ENCODE results near the gene ADAMTS16.

The ADAMTS16 gene

DNA sequence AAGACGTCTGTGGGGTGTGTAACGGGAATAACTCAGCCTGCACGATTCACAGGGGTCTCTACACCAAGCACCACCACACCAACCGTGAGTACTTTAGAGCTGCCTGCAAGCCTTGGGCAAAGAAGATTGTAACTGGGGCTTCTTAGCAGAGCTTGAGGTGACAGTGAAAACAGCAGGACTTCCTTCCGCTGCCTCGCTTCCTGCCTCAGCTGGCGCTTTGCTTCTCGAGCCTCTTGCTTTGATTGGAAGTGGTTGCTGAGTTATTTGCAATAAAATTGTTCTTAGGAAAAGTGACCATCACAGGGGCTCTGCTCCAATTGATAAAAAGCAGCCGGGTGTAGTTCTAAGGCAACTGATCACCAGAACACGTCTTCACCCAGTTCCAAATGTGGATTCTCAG lies 99.1 kb downstream of the ADAMTS16 start:
- DNase-seq (ENCODE audit: low read depth in 2 of 2) = no peak

DNA sequence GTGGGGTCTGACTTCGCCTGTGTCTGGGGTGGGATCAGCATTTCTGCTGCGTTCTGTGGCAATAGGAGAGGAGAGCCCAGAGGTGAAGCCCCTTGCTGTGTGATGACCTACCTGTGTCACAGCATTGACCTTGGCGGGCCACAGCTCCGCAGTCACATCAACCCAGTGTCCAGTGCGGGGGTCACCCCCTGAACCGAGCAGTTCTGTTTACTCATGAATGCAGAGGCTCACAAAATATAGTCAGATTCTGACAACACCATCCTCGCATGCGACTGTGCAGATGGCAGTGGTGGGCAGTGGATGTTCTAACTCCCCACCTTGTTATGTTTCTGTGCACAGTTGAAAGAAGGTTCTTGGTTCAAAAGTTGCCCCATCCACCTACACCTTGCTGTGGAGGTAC lies 100.1 kb downstream of the ADAMTS16 start:
- DNase-seq (ENCODE audit: low read depth in 2 of 2) = no peak

DNA sequence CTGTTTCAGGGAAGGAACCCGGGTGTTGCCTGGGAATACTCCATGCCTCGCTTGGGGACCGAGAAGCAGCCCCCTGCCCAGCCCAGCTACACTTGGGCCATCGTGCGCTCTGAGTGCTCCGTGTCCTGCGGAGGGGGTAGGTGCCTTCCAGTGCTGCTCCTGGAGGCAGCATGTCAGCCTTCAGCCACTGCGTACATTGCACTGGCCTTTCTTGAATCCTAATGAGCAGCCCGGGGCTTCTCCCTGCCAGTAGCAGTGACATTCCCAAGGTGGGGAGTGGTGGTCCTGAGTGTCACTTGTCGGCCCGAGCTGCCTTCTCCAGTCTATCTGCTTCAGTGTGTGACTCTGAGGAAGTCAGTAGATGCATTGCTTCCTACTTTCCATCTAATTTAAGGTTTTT lies 101.9 kb downstream of the ADAMTS16 start:
- no peak for DNase-seq (ENCODE audit: low read depth in 2 of 2)

DNA sequence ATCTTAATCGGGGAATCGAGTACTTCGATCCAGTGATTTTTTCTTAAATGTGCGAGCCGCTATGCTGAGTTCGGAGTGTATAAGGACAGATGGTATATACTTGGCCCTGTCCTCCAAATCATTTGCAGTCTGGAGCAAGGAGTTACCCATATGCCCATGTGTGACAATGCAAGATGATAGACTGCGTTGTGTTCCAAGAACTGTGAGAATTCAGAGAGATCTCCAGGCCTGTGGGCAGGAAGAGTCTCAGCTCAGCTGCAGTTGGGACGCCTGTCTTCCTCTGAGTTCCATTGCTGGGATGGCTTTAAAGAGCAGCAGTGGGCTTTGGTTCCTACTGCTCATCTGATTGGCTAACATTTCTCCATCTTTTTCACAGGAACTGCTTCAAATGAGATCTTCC lies 106.6 kb downstream of the ADAMTS16 start:
- DNase-seq (ENCODE audit: low read depth in 2 of 2) = no peak

DNA sequence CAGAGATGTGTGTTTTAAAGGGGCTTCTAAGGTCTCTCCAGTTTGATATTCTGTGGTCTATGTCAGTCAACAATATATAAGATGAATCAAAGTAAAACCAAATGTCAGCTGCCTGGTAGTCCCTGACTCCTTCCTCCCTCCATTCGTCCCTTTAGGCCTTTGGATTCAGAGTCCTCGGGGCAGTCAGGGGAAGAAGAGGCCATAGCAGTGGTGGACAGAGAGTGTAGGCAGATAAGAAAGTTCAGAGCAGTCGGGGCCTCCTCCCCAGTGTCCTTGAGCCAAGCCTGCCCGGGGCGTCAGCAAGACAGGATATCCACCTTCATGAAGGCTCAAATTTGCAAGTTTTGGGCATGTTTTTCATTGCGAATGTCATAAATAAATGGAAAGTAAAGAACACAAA lies 110.6 kb downstream of the ADAMTS16 start:
- DNase-seq (ENCODE audit: low read depth in 2 of 2) = no peak

DNA sequence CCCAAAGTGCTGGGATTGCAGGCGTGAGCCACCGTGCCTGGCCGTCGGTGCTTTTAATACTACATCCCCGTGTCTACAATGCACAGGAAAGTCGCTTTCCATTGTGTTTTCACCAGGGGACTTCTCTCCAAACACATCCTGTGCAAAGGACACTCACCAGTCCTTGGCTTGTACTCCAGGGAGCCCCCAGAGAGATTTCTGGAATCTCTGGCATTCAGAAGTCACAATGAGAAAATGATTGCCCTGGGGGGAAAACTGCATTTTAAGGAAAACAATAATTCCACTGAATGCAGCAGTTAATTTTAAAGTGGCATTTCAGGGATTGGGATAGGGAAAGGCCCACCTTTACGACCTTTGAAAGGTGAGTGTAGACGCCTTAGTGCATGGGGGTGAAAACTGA lies 112.0 kb downstream of the ADAMTS16 start:
- DNase-seq (ENCODE audit: low read depth in 2 of 2) = no peak

DNA sequence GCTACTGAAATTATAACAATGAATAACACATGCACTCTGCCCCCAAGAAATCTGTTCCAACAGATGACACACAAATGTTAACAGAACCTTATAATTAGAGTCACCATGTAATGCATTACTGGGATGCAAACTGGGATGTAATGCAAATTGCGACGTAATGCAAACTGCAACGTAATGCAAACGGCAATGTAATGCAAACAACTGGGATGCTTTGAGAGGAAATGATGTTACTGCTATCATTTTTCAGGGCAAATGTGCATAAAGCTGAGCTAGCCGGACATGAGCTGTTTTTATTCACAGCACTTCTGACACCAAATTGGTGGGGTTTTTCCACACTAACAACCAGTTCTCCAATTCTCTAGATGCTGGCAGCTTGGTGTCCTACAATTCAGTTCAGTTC lies 117.2 kb downstream of the ADAMTS16 start:
- DNase-seq (ENCODE audit: low read depth in 2 of 2) = no peak

DNA sequence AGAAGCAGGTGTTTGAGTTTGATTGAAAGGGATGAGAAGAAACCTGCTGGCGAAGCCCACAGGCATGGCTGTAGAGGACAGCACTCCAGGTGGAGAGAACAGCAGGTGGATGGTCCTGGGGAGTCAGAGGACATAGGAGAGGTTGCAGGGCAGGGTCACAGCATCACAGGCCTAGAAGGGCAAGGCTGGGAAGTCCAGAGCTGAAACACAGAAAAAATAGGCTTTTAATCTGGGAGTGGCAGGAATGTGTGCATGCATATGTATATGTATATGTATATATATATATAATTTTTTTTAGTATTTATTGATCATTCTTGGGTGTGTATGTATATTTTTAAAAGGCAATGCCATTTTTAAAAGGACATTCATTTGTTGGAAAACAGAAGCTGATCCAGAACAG lies 118.4 kb downstream of the ADAMTS16 start:
- DNase-seq (ENCODE audit: low read depth in 2 of 2) = no peak

DNA sequence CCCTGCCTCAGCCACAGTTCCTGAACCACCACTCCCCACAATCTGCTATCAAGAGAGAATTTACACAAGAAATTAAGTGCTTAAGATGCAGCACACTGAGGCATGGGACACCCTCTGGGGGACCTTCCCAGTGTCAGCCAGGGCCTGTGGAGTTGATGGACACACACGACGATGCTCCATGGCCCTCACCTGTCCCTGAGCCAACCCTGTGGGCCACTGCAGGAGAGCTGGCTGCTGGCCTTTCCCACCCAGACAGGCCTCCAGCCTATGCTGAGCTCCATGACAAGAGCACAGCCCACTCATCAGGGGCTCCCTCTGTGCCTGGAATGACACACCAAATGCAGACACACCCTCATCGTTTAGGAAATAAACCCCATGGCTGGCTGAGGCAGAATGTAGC lies 124.6 kb downstream of the ADAMTS16 start:
- no peak for DNase-seq (ENCODE audit: low read depth in 2 of 2)

DNA sequence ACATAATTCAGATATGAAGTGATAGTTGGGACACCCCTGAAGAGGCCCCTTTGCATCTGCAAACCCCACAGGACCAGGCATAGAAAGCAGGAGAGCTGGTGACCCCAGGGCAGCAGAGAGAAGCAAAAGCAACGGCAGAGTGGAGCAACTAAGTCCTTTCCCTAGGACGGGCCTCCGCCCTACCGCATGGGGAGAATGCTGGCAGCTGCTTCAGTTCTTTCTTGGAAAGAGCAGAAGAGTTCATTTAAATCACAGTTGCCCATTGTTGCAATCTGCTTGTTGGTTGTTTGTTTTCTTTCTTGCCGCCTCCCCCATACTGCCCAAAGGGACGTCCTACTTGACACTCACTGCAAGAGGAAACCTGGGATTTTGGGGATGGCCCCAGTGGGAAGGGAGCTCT lies 126.2 kb downstream of the ADAMTS16 start:
- DNase-seq (ENCODE audit: low read depth in 2 of 2) = no peak

DNA sequence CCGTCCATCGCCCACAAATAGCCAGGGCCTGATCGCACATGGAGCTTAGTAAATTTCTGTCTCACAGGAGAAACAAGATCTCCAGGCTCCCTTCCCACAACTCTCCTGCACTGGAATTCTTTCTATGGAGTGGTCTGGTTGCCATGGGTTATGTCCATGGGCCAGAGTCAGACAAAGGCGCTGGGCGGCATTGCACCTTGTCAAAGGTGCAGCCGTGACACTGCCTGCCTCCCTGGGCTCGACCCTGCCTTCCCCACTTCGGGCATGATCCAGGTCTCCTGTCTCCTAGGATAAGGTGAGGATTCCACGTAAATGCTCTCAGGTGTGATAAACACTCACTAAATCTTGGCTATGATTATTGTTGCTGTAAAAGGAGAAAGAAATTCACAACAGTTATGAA lies 130.0 kb downstream of the ADAMTS16 start:
- DNase-seq (ENCODE audit: low read depth in 2 of 2) = no peak

DNA sequence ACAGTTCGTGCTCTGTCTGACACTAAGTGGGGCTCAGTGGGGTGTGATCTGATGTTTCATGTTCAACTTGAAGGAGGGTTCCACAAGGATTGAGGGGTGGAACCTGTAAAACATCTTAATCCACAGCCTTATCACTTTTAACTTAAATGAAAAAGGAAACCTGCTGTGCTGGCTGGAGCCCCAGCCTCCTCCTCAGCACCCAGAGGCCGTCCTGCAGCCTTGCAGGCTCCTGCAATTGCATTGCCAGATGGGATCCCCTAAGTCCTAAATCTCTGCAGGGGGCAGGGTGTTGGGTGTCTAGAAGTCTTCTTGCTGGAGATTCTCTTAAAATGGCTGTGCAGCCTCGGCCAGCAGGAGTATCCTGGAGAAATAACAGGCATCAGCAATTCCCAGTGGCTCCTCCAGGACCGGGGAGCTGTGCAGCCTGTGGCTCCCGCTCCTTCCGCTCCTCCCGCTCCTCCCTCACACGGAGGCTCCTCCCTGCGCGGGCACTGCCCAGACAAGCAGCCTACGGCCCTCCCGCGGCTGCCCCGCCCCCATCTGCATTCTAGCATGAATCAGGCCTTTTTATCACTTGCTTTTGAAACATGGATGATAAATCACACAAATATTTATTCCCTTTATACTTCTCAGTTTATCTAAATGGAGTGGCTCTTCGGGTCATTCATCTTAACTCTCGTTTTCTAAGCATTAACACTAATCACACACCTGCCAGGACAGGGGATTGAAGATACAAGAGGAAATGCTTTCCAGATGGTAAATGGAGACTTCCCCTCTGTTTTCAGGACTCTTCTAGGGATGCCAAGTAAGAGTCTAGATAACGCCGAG lies 131.0 kb downstream of the ADAMTS16 start:
- peak; percentile 49 to 61 for DNase-seq (ENCODE audit: low read depth in 2 of 2)

DNA sequence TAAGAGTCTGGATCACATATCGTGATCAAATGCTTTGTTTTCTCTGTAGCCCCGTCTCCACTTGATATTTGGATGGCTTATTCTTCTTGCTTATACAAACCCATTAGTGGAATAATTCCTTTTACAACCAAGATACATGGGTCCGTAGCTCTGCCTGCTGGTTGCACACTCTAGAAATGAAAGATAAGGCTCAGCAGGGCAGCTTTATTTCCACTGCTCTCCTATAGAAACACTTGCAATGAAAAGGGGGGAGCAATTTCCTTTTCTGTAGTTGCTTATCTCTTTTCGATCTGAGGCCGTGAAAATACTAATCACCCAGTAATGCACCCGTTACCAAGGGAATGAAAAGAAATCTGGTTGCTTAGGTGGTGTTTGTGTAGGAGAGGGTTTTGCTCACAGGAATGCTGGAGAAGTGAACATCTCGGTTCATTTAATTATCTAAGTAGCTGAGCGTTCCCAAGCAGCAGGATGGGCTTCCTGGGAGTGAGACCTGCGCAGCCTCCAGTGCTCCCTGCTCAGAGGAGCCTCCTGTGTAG lies 131.7 kb downstream of the ADAMTS16 start:
- DNase-seq (ENCODE audit: low read depth in 2 of 2) = no peak

DNA sequence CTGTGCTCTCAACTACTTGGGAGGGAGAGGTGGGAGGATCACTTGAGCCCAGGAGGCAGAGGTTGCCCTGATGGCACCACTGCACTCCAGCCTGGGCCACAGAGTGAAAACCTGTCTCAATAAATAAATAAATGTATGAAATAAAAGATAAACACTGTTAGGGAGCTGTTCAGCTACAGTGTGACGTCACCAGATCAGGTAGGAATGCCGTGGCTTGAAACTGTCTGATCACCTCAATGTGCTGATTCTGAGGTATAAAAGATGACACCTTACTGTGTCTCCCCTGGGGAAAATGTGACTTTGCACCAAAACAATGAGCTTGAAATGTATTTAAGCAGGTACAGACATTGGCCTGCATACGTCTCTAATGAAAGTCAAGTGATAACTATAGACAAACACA lies 133.3 kb downstream of the ADAMTS16 start:
- no peak for DNase-seq (ENCODE audit: low read depth in 2 of 2)

DNA sequence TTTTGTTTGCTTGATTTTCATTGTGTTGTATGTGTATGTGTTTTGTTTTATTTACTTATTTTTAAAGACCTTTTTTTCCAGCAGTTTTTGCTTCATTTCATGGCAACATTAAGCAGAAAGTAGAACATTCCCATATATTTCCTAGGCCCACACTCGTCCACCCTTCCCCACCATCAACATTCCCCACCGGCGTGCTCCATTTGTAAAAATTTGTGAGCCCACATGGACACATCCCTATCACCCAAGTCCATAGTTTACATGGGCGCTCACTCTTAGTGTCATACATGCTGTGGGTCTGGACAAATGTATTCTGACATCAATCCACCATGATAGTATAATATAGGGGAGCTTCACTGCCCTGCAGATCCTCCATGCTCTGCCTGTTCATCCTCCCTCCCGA lies 133.8 kb downstream of the ADAMTS16 start:
- no peak for DNase-seq (ENCODE audit: low read depth in 2 of 2)

DNA sequence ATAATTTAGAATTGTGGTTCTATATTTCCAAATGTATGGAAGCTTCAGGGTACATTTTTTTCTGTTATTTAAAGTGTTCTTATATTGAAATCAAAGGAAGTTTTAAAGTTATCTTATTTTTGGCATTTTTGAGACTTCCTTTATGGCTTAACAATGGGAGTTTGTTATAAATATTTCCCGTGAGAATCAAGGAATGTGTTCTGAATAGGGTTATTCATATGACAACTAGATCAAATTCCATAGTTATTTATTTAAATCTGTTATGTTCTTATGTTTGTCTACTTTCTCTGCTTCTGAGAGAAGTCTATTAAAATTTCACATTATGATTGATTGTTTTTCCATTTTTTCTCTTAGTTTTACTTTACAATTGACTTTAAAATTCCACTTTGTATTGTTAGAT lies 135.1 kb downstream of the ADAMTS16 start:
- DNase-seq (ENCODE audit: low read depth in 2 of 2) = no peak

DNA sequence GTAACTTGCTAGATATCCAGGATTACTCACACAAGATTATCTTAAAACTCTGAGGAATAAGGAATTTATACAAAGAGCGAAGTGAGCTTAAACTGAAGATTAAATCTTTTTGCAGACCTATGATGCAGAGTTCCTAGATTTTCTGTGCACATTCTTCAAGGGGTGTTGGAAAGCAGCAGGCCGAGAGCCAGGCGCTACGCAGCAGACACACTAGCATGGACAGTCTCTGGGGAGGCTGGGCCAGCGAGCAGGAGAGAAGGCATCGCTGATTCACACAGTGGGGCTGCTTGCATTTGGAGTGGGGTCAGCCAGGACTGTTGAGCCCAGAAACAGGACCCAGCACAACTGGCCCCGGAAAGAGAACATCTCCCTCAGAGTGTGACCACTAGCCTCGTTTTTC lies 136.3 kb downstream of the ADAMTS16 start:
- no peak for DNase-seq (ENCODE audit: low read depth in 2 of 2)

DNA sequence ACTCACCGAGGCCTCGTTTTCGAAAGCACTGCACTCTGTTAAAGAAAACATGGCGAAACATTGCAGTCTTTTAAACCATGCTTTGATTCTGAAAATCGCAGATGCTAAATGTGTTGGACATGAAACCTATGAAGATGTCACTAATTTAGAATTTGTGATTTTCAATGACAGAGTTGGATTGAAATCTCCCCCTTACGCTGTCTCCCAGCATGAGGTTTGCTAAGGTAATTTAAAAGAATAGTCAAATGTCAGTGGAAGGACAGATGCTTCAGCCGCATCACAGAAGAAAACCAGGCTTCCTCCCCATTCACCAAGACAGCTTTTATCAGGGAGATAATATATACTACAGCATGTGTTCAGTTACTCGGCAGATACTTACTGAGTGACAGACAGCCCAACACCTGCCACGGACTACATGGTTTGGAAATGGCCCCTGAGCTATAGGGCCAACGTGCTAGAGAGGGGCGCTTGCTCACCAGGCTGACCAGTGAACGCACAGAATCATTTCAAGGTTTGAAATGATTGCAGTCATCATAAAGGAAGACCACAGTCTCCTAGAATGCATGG lies 136.9 kb downstream of the ADAMTS16 start:
- no peak for DNase-seq (ENCODE audit: low read depth in 2 of 2)

DNA sequence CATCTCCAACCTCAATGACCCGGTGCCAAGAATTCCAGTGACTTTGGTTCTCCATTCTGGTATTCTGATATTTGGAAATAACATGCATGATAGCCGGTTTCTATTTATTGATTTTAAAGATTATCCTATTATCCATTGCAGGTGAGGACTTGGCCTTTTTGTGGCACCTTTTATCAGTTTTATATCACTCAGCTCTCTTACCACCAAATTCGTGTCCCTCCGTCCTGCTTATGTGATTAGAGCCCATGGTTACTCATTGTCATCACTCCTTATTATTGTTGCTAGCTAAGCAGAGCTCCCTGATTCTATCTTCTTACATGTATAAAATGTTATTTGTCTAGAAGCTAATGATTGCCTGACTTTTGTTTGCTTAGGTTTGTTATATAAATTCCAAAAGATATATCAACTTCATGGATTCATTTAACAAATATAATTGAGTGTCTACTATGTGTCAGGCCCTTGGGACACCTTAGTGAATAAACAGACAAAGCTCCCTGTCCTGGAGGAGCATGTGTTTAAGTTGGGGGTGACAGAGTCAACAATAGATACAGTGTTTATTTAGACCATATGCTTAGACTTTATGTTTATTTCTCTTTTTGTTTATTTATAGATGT lies 138.2 kb downstream of the ADAMTS16 start:
- no peak for DNase-seq (ENCODE audit: low read depth in 2 of 2)

DNA sequence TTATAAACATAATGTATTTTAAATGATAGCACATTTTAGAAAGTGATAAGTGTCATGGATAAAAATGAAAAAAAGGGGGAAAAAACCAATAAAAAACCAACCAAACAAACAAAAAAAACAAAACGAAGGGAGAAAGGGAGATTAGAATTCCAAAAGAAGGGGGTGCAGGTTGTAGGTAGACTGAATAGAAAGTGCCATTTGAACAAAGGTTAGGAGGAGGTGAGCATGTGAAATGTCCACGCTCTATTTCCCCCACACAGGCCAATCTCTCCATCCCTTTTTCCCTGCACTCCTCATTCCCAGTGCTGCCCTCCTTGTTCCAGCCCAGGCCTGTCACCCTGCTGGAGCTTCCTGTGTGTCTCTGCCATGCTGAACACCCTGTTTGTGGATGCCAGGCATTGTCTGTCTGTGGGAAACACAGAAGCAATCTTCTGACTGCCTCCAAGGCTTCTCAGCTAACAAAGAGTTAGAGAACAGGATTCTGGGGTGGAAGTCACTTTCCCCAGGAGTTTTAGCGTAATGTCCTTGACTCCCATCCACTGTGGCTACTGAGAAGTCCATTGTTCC lies 138.8 kb downstream of the ADAMTS16 start:
- no peak for DNase-seq (ENCODE audit: low read depth in 2 of 2)

DNA sequence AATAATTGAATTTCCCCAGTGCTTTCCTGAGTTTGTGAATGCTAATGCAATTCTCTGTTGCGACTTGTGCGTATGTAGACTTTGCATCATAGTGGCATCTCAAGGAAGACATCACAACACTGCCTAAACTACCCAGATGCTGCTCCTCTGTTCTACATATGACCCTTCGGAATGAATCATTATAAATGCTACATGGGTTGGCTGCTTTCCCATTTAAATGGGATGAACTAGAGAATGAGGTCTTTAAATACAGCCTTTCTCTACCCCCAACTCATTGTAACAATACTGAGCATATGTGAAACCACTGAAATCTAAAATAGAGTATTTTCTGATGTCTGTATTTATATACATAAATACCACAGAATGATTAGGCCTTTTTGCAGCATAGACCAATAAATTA lies 145.8 kb downstream of the ADAMTS16 start:
- DNase-seq (ENCODE audit: low read depth in 2 of 2) = peak; percentile 22 to 23

DNA sequence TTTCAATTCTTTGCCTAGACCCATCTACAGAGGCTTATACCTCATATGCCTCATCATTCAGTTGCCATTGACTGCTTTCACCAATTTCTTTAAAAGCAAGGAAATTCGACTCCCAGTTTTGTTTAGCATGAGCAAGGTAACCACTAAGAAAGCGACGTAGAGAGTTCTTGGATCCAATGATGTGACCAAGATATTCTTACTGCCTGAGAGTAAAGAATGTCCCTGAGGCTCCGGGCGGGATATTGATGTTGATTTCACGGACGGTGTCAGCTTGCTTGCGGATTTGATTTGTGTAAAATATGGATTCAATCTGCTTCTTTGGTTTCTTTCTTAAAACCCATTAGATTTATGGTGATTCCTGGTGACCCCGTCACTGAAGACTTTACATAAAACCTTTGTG lies 147.3 kb downstream of the ADAMTS16 start:
- no peak for DNase-seq (ENCODE audit: low read depth in 2 of 2)

DNA sequence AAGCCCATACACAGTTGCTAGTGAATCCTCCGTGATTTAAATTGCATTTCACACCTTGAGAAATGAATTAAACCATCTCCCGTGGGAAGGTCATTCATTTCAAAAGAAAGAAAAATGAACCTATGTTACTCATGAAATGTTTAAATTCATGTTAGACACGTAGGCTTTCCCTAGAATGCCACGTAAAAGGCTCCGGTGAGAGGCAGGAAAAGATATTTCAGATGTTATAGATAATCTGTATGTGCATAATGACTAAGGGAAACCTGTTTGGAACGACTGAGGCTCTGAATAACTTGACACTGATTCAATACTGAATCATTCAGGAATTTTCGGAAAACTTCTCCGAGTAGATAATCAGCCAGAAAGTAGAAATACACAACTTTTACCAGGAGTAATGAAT lies 148.1 kb downstream of the ADAMTS16 start:
- DNase-seq (ENCODE audit: low read depth in 2 of 2) = peak in 1 of 2 experiments; percentile 24
